SK-N-SH (cell line): ENCODE measurements around the gene BGN. TPM values are rescaled to one million over a fixed set of nuclear protein-coding genes. Genes with fewer than 3 reads are reported as not detected.

ENCODE experiments used
- CTCF ChIA-PET: fragments of 300-600, 350-600 bp; formaldehyde crosslinking; extraction: SDS; loops from one replicate; lab custom pipeline; 2021; lab: Yijun Ruan, JAX
- POLR2A ChIA-PET: fragments of 350-600 bp; sonication (Branson Sonifier 250); formaldehyde crosslinking; extraction: SDS; loops from one replicate; lab custom pipeline; 2020; ENCODE audit warnings: antibody characterized with exemption, inconsistent platforms; lab: Yijun Ruan, JAX
- DNase-seq: peaks from one replicate; pipeline ENCODE4 v3.0.0; 2012
- H2AFZ ChIP-seq: fragments of 200-600 bp; sonication (generic); 2 replicates; pipeline ENCODE4 v1.8.1; 2016; ENCODE audit warnings: antibody characterized with exemption, mild to moderate bottlenecking, low read depth
- H3F3A ChIP-seq: fragments of 200-600 bp; sonication (generic); replicated peaks from 2 replicates; pipeline ENCODE3; 2016; ENCODE audit warnings: antibody characterized with exemption, mild to moderate bottlenecking; ENCODE audit not compliant: insufficient read depth
- H3K27ac ChIP-seq, 2 experiments: fragments of 200-500 bp in 1 of 2; fragments of 200-600 bp in 1 of 2; sonication (Bioruptor generic) in 1 of 2; sonication (generic), shearing (Covaris generic) in 1 of 2; 2 replicates each; pipeline versions ENCODE4 v1.5.1 to v1.6.1; 2014 to 2016; ENCODE audit warnings: low read depth in 2 of 2, inconsistent platforms in 1 of 2, low read length in 1 of 2, mild to moderate bottlenecking in 1 of 2, mixed read lengths in 1 of 2
- H3K27me3 ChIP-seq: fragments of 200-600 bp; sonication (generic), shearing (Covaris generic); 2 replicates; pipeline ENCODE4 v1.6.1; 2016; ENCODE audit warnings: mixed run types; ENCODE audit not compliant: insufficient read depth
- H3K36me3 ChIP-seq, 2 experiments: fragments of 200-500 bp in 1 of 2; fragments of 200-600 bp in 1 of 2; sonication (Bioruptor generic) in 1 of 2; sonication (generic) in 1 of 2; replicated peaks in 1 of 2; 2 replicates each; pipeline versions ENCODE3 to v1.5.1; 2014 to 2016; ENCODE audit warnings: low read length in 1 of 2, mild to moderate bottlenecking in 1 of 2; ENCODE audit not compliant: insufficient read depth in 2 of 2, control insufficient read depth in 1 of 2
- H3K4me1 ChIP-seq, 2 experiments: fragments of 200-500 bp in 1 of 2; fragments of 200-600 bp in 1 of 2; sonication (Bioruptor generic) in 1 of 2; sonication (generic), shearing (Covaris generic) in 1 of 2; 2 replicates each; pipeline versions ENCODE4 v1.5.1 to v1.6.1; 2014 to 2016; ENCODE audit warnings: low read depth in 1 of 2, low read length in 1 of 2, mixed run types in 1 of 2; ENCODE audit not compliant: insufficient read depth in 2 of 2, control insufficient read depth in 1 of 2
- H3K4me2 ChIP-seq: fragments of 200-600 bp; sonication (generic), shearing (Covaris generic); 2 replicates; pipeline ENCODE4 v1.6.1; 2017; ENCODE audit warnings: mixed run types
- H3K4me3 ChIP-seq, 2 experiments: fragments of 200-500 bp in 1 of 2; fragments of 200-600 bp in 1 of 2; sonication (Bioruptor generic) in 1 of 2; sonication (generic), shearing (Covaris generic) in 1 of 2; 2 replicates each; pipeline versions ENCODE4 v1.5.1 to v1.8.1; 2014 to 2016; ENCODE audit warnings: low read depth in 2 of 2, inconsistent platforms in 1 of 2, low read length in 1 of 2, mild to moderate bottlenecking in 1 of 2, mixed read lengths in 1 of 2, moderate library complexity in 1 of 2
- H3K79me2 ChIP-seq: fragments of 200-600 bp; sonication (generic); 2 replicates; pipeline ENCODE4 v1.8.1; 2017; ENCODE audit warnings: mild to moderate bottlenecking; ENCODE audit not compliant: insufficient read depth
- H3K9ac ChIP-seq: fragments of 200-600 bp; sonication (generic); 2 replicates; pipeline ENCODE4 v1.6.1; 2017; ENCODE audit warnings: mixed run types
- H3K9me2 ChIP-seq: fragments of 200-600 bp; sonication (generic); 2 replicates; pipeline ENCODE4 v1.6.1; 2017; ENCODE audit warnings: mixed run types
- H3K9me3 ChIP-seq: fragments of 200-600 bp; sonication (generic); 2 replicates; pipeline ENCODE4 v1.6.1; 2017; ENCODE audit warnings: mixed run types, mild to moderate bottlenecking, moderate library complexity
- H4K20me1 ChIP-seq: fragments of 200-600 bp; sonication (generic); 2 replicates; pipeline ENCODE4 v1.6.1; 2017; ENCODE audit warnings: mild to moderate bottlenecking, mixed run types; ENCODE audit not compliant: insufficient read depth
- CHD2 ChIP-seq: fragments of 150-350 bp; IDR thresholded peaks from 2 replicates; pipeline ENCODE4 v1.6.1; 2018; ENCODE audit warnings: low read length; ENCODE audit not compliant: partially characterized antibody
- EP300 ChIP-seq, 2 experiments: IDR thresholded peaks; 2 replicates each; pipeline versions ENCODE4 v1.4.0 to v1.6.1; 2012; ENCODE audit warnings: borderline replicate concordance in 1 of 2, low read depth in 1 of 2, low read length in 1 of 2
- EZH2phosphoT487 ChIP-seq: fragments of 200-600 bp; sonication (generic); IDR thresholded peaks from 2 replicates; pipeline ENCODE4 v1.6.1; 2017; ENCODE audit warnings: low read depth, mixed run types, mild to moderate bottlenecking, antibody characterized with exemption, moderate library complexity, borderline replicate concordance
- FOXJ3 ChIP-seq: sonication (generic); formaldehyde crosslinking; IDR thresholded peaks from 2 replicates; pipeline ENCODE4 v1.5.1; 2020; ENCODE audit warnings: mild to moderate bottlenecking, missing genetic modification reagents
- FOXM1 ChIP-seq: IDR thresholded peaks from 2 replicates; pipeline ENCODE4 v1.4.0; 2012; ENCODE audit warnings: low read depth, mild to moderate bottlenecking
- GABPA ChIP-seq: IDR thresholded peaks from 2 replicates; pipeline ENCODE4 v1.4.0; 2012; ENCODE audit warnings: low read depth, mild to moderate bottlenecking
- GATA2 ChIP-seq: sonication (generic); formaldehyde crosslinking; IDR thresholded peaks from 2 replicates; pipeline ENCODE4 v1.5.0; 2020; ENCODE audit warnings: mild to moderate bottlenecking, missing genetic modification reagents
- NFIC ChIP-seq: IDR thresholded peaks from 2 replicates; pipeline ENCODE4 v1.4.0; 2012; ENCODE audit warnings: borderline replicate concordance
- PBX3 ChIP-seq: IDR thresholded peaks from 2 replicates; pipeline ENCODE4; 2012
- POLR2AphosphoS5 ChIP-seq: IDR thresholded peaks from 2 replicates; pipeline ENCODE4 v1.6.1; 2012; ENCODE audit warnings: low read depth, low read length
- RAD21 ChIP-seq: IDR thresholded peaks from 2 replicates; pipeline ENCODE4 v1.6.1; 2012; ENCODE audit warnings: mild to moderate bottlenecking, low read length
- TAF1 ChIP-seq: IDR thresholded peaks from 2 replicates; pipeline ENCODE4 v1.6.1; 2012; ENCODE audit warnings: low read depth, mild to moderate bottlenecking, low read length, moderate library complexity, borderline replicate concordance
- TEAD4 ChIP-seq: IDR thresholded peaks from 2 replicates; pipeline ENCODE4 v1.4.0; 2012; ENCODE audit warnings: mild to moderate bottlenecking, borderline replicate concordance; ENCODE audit not compliant: insufficient read depth
- USF1 ChIP-seq: IDR thresholded peaks from 2 replicates; pipeline ENCODE4 v1.4.0; 2012; ENCODE audit warnings: low read depth, borderline replicate concordance
- ZBTB33 ChIP-seq: IDR thresholded peaks from 2 replicates; pipeline ENCODE4 v1.4.0; 2012; ENCODE audit warnings: low read depth, borderline replicate concordance
- WGBS: methylation state at CpG from one replicate; pipeline ENCODE4 v1.1.6; 2017; ENCODE audit warnings: low lambda C conversion rate; 5-methylcytosine and 5-hydroxymethylcytosine counted together
- polyA plus RNA-seq, 3 experiments: library from polyadenylated mRNA; depleted of rRNA; stranded (reverse); fragments of >200 nt; gene quantifications; 2 replicates each; pipeline ENCODE4 v1.2.3, GENCODE V29; 2012

BGN gene
- polyA plus RNA-seq, 1 of the 3 experiments (the other 2 are of a cell fraction), result 28.9 TPM

GRCh38 chrX:153509592-153509991 lies 14.8 kb downstream of the BGN start:
- H3K27me3 ChIP-seq, result no peaks in the 10 kb centered on the region
- no peak overlapping the region for H2AFZ ChIP-seq
- no peaks in the 10 kb centered on the region for H3K36me3 ChIP-seq
- H3K4me3 ChIP-seq, result no peak overlapping the region
- H3F3A ChIP-seq, result peaks cover 5% of the 10 kb centered on the region
- H4K20me1 ChIP-seq, result no peaks in the 10 kb centered on the region
- no peaks in the 10 kb centered on the region for H3K79me2 ChIP-seq
- no peak for DNase-seq
- 100% methylated on average over 1 of the region's 14 CpGs for WGBS
- H3K4me2 ChIP-seq, result no peak overlapping the region
- no peak overlapping the region for H3K27ac ChIP-seq
- TF ChIP-seq FOXJ3 (CRISPR knock-in tag) (no peak), TAF1 (no peak), USF1 (no peak), NFIC (no peak), GABPA (no peak), POLR2AphosphoS5 (no peak), GATA2 (CRISPR knock-in tag) (no peak), ZBTB33 (no peak), EZH2phosphoT487 (no peak), CHD2 (no peak), PBX3 (no peak), TEAD4 (no peak), RAD21 (no peak), EP300 (IDR thresholded peaks at IDR 0.05; ENCODE audit: borderline replicate concordance in 1 of 2, low read depth in 1 of 2, low read length in 1 of 2) (no peak), FOXM1 (no peak)
- H3K9ac ChIP-seq, result no peak overlapping the region
- CTCF ChIA-PET, result interaction anchor here (1.3 to 8.8 kb wide), 3 partner anchors 38 to 568 kb away, joined by 3 to 203 read pairs (median 63); partner anchors contain the start of gene HAUS7
- no peaks in the 10 kb centered on the region for H3K9me3 ChIP-seq
- no peaks in the 10 kb centered on the region for H3K9me2 ChIP-seq
- peaks cover 0 to 7% of the 10 kb centered on the region in 2 experiments; a peak in 1 of 4 replicates for H3K4me1 ChIP-seq
- POLR2A ChIA-PET, result interaction anchor here (0.7 kb wide), 1 partner anchor 1022 kb away, joined by 3 read pairs; no protein-coding TSS in a partner anchor
